ENCODE data around the gene CATSPERZ.
"Not testable (repeated sequence)": the region's sequence is repeated elsewhere in the genome, so short reads cannot be mapped to it uniquely, and the experiment has no call there.

The CATSPERZ gene

GRCh38 chr11:64304316-64305072, 4.3 kb downstream of the CATSPERZ start:
- DNase-seq (ENCODE audit: low spot score) = peak; percentile 95

GRCh38 chr11:64305075-64305690, 5.0 kb downstream of the CATSPERZ start, which contains the start of gene ESRRA:
TSS of gene ESRRA (plus strand) at chr11:64305524. CDS start at chr11:64307180, 1,656 bp downstream.
- DNase-seq (ENCODE audit: low spot score) = peak; percentile 100

- peak; percentile 88 for DNase-seq (ENCODE audit: low spot score)
Measured at GRCh38 chr11:64305691-64306562, 5.8 kb downstream of the CATSPERZ start.

- DNase-seq (ENCODE audit: low spot score) = no peak
Measured at GRCh38 chr11:64306563-64306875, 6.4 kb downstream of the CATSPERZ start.

GRCh38 chr11:64306876-64307622, 6.9 kb downstream of the CATSPERZ start:
- no peak for DNase-seq (ENCODE audit: low spot score)

- DNase-seq (ENCODE audit: low spot score) = not testable (repeated sequence)
Measured at GRCh38 chr11:64307795-64308194, 7.6 kb downstream of the CATSPERZ start.

- no peak for DNase-seq (ENCODE audit: low spot score)
Measured at GRCh38 chr11:64312947-64313346, 12.8 kb downstream of the CATSPERZ start.

GRCh38 chr11:64313491-64314145, 13.5 kb downstream of the CATSPERZ start:
- no peak for DNase-seq (ENCODE audit: low spot score)

GRCh38 chr11:64314146-64314804, 14.1 kb downstream of the CATSPERZ start:
- no peak for DNase-seq (ENCODE audit: low spot score)

GRCh38 chr11:64314805-64315561, 14.8 kb downstream of the CATSPERZ start:
- DNase-seq (ENCODE audit: low spot score) = no peak

- not testable (repeated sequence) for DNase-seq (ENCODE audit: low spot score)
Measured at GRCh38 chr11:64315667-64316526, 15.7 kb downstream of the CATSPERZ start.

- no peak for DNase-seq (ENCODE audit: low spot score)
Measured at GRCh38 chr11:64316672-64317324, 16.6 kb downstream of the CATSPERZ start.

GRCh38 chr11:64317325-64317960, 17.3 kb downstream of the CATSPERZ start, which contains the start of gene TRMT112:
TSS of gene TRMT112 (minus strand) at chr11:64317559. CDS start at chr11:64317526, 33 bp downstream.
- DNase-seq (ENCODE audit: low spot score) = peak; percentile 92

GRCh38 chr11:64317961-64318765, 18.0 kb downstream of the CATSPERZ start, which contains the start of gene PRDX5:
TSS of gene PRDX5 (plus strand) at chr11:64318121. CDS start at chr11:64318216, 95 bp downstream.
- DNase-seq (ENCODE audit: low spot score) = peak; percentile 96

GRCh38 chr11:64318766-64319761, 18.9 kb downstream of the CATSPERZ start:
- no peak for DNase-seq (ENCODE audit: low spot score)

GRCh38 chr11:64320556-64320955, 20.4 kb downstream of the CATSPERZ start:
- no peak for DNase-seq (ENCODE audit: low spot score)
